OCI-LY1 (cell line): ENCODE data around the gene NRGN.
A peak's percentile ranks its signal among the peaks of the same experiment; 100 is the strongest.

Experiments
- H2AFZ ChIP-seq: fragments of 200-600 bp; sonication (generic), shearing (Covaris generic); 2 replicates; pipeline ENCODE4 v1.6.0; 2014; ENCODE audit warnings: antibody characterized with exemption, mild to moderate bottlenecking, low read length
- H3F3A ChIP-seq: fragments of 200-600 bp; sonication (generic), shearing (Covaris generic); 2 replicates; pipeline ENCODE4 v1.6.0; 2014; ENCODE audit warnings: mild to moderate bottlenecking, antibody characterized with exemption, low read length, moderate library complexity; ENCODE audit not compliant: insufficient read depth
- H3K27ac ChIP-seq: fragments of 200-600 bp; sonication (generic); 2 replicates; pipeline ENCODE4 v1.5.1; 2014; ENCODE audit warnings: low read length, mixed run types, mild to moderate bottlenecking, low read depth; ENCODE audit not compliant: poor library complexity, severe bottlenecking
- H3K27me3 ChIP-seq: fragments of 200-600 bp; sonication (generic); 2 replicates; pipeline ENCODE4 v1.6.0; 2014; ENCODE audit warnings: antibody characterized with exemption, mild to moderate bottlenecking, low read length, moderate library complexity; ENCODE audit not compliant: insufficient read depth
- H3K36me3 ChIP-seq: fragments of 200-600 bp; sonication (generic); 2 replicates; pipeline ENCODE4 v1.6.1; 2014; ENCODE audit warnings: mild to moderate bottlenecking, antibody characterized with exemption, low read length, moderate library complexity, mixed read lengths; ENCODE audit not compliant: insufficient read depth
- H3K4me1 ChIP-seq: fragments of 200-600 bp; sonication (generic); 2 replicates; pipeline ENCODE4 v1.5.1; 2014; ENCODE audit warnings: mild to moderate bottlenecking, low read length, moderate library complexity; ENCODE audit not compliant: insufficient read depth, severe bottlenecking
- H3K4me2 ChIP-seq: fragments of 200-600 bp; sonication (generic), shearing (Covaris generic); 2 replicates; pipeline ENCODE4 v1.6.1; 2014; ENCODE audit warnings: low read length
- H3K4me3 ChIP-seq: fragments of 200-600 bp; sonication (generic); 2 replicates; pipeline ENCODE4 v1.5.1; 2014; ENCODE audit warnings: low read length, low read depth, mild to moderate bottlenecking, mixed read lengths; ENCODE audit not compliant: poor library complexity, severe bottlenecking
- H3K79me2 ChIP-seq: fragments of 200-600 bp; shearing (Covaris generic); 2 replicates; pipeline ENCODE4 v1.6.1; 2016; ENCODE audit warnings: mixed run types, low read length, mixed read lengths; ENCODE audit not compliant: insufficient read depth
- H3K9ac ChIP-seq: fragments of 200-600 bp; sonication (generic), shearing (Covaris generic); 2 replicates; pipeline ENCODE4 v1.6.1; 2014; ENCODE audit warnings: mild to moderate bottlenecking, low read length, mixed read lengths
- H3K9me2 ChIP-seq: fragments of 200-600 bp; sonication (generic), shearing (Covaris generic); 2 replicates; pipeline ENCODE4 v1.6.1; 2014; ENCODE audit warnings: low read depth, mild to moderate bottlenecking, low read length, mixed read lengths
- H3K9me3 ChIP-seq: fragments of 200-600 bp; shearing (Covaris generic); 2 replicates; pipeline ENCODE4 v1.6.1; 2014; ENCODE audit warnings: low read length, mixed read lengths
- H4K20me1 ChIP-seq: fragments of 200-600 bp; sonication (generic), shearing (Covaris generic); 2 replicates; pipeline ENCODE4 v1.6.0; 2016; ENCODE audit warnings: mild to moderate bottlenecking, low read length; ENCODE audit not compliant: insufficient read depth
- EZH2 ChIP-seq: fragments of 200-600 bp; sonication (generic), shearing (Covaris generic); IDR thresholded peaks from 2 replicates; pipeline ENCODE4 v1.8.0; 2017; ENCODE audit warnings: borderline replicate concordance, mixed run types, mild to moderate bottlenecking, antibody characterized with exemption, low read length, moderate library complexity, mixed read lengths
- TF ChIP-seq, protein P1 (sequence below): fragments of 200-600 bp; sonication (generic), shearing (Covaris generic); IDR thresholded peaks from 2 replicates; pipeline ENCODE4 v1.5.1; 2017; ENCODE audit warnings: mild to moderate bottlenecking, antibody characterized with exemption, low read length, moderate library complexity, mixed read lengths

Gene NRGN

DNA sequence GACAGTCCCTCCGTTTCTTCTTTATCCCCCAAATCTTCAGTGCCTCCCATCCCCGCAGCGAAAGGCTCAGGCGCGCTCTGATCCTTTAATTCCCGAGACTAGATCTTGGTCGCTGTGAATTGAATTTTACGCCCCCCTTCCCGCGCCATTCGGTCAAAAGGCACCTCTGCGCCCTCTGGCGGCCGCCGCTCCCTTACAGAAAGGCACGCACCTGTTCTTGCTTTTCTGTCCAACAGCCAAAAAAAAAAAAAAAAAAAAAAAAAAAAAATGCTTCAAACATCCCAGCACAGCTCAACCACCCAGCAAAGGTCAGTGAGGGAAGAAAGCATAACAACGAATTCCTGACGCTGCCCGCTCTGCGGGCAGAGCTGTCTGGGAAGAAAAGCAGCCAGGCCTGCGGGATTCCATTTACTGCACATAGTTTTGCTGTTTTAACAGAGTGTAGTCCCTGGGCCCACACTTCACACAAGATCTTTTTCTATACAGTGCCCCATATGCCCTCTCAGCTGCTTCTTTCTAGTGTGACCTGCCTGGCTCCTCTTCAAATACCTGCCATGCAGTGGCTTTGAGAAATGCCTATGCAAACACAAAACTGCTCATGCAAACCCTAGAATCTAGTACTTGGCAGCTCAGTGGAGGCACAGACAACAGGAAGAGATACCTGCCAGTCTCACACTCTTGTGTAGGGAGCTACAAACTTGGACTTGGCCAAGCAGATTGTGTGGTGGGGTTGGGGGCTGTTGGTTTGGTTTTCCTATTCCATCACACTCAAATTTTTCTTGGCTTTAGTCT is 23.6 kb downstream of the NRGN start:
- Histone ChIP-seq H3K79me2 (no peaks in the 10 kb centered on the region), H3K36me3 (no peaks in the 10 kb centered on the region), H3K4me3 (peak overlapping the region; percentile 68), H3F3A (no peaks in the 10 kb centered on the region), H3K4me1 (peaks cover 16% of the 10 kb centered on the region), H3K27ac (peak overlapping the region; percentile 58), H4K20me1 (no peaks in the 10 kb centered on the region), H3K9me2 (no peaks in the 10 kb centered on the region), H3K4me2 (peak overlapping the region; percentile 60), H2AFZ (no peak overlapping the region), H3K27me3 (0 out of 2 replicates have a peak, but pooled peaks cover 11% of the 10 kb centered on the region), H3K9ac (peak overlapping the region; percentile 53; the same call in 1 of the 2 replicates), H3K9me3 (no peaks in the 10 kb centered on the region)
- no peak for TF ChIP-seq EZH2
- TF ChIP-seq, protein P1, sequence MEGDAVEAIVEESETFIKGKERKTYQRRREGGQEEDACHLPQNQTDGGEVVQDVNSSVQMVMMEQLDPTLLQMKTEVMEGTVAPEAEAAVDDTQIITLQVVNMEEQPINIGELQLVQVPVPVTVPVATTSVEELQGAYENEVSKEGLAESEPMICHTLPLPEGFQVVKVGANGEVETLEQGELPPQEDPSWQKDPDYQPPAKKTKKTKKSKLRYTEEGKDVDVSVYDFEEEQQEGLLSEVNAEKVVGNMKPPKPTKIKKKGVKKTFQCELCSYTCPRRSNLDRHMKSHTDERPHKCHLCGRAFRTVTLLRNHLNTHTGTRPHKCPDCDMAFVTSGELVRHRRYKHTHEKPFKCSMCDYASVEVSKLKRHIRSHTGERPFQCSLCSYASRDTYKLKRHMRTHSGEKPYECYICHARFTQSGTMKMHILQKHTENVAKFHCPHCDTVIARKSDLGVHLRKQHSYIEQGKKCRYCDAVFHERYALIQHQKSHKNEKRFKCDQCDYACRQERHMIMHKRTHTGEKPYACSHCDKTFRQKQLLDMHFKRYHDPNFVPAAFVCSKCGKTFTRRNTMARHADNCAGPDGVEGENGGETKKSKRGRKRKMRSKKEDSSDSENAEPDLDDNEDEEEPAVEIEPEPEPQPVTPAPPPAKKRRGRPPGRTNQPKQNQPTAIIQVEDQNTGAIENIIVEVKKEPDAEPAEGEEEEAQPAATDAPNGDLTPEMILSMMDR, result peak; percentile 69

DNA sequence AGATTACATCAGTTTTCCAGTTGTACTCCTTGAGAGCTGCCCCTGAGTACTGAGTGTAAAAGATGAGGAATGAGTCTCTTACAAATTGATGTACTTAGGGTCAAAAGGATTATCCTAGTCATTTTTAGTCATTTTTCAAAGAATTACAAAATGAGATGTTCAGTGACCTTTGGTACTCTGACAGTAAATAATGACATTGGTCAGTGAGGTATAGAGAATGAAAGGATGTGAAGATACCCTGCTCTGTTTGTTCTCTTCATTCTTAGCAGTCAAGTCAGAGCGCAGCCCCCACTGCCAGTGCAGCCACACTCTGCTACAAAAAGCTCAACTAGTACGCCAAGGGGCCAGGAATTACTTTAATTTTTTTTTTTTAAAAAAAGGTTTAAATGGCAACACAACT is 26.4 kb downstream of the NRGN start:
- H3K9me2 ChIP-seq, result no peaks in the 10 kb centered on the region
- H3K4me3 ChIP-seq, result no peak overlapping the region
- H3K9ac ChIP-seq, result no peak overlapping the region
- H3K36me3 ChIP-seq, result no peaks in the 10 kb centered on the region
- peaks cover 16% of the 10 kb centered on the region for H3K4me1 ChIP-seq
- H3K27ac ChIP-seq, result no peak overlapping the region
- H3K27me3 ChIP-seq, result 0 out of 2 replicates have a peak, but pooled peaks cover 7% of the 10 kb centered on the region
- TF ChIP-seq, protein P1, result no peak
- TF ChIP-seq EZH2, result no peak
- H4K20me1 ChIP-seq, result no peaks in the 10 kb centered on the region
- no peaks in the 10 kb centered on the region for H3F3A ChIP-seq
- H2AFZ ChIP-seq, result no peak overlapping the region
- no peaks in the 10 kb centered on the region for H3K79me2 ChIP-seq
- H3K4me2 ChIP-seq, result no peak overlapping the region
- H3K9me3 ChIP-seq, result no peaks in the 10 kb centered on the region

DNA sequence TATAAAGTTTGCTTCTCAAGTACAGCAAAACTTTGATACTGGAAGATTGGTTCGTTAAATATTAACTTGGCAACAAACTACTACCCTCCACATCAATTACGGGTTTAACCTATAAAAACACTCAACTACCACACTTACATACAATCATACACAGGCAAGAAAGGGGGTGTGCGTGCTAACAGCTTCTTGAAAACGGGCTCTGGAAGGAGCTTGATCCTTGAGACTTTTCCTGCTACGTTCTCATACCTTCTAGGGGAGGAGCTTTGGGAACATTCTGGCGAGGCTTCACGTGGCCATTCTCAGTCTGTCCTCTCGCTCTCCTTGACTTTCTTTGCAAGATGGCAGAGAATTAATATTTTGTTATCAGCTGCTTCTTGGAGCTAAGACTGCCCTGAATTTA is 29.2 kb downstream of the NRGN start:
- Histone ChIP-seq H3K27ac (no peak overlapping the region), H3K4me1 (peaks cover 3% of the 10 kb centered on the region), H3K4me3 (no peak overlapping the region), H4K20me1 (no peaks in the 10 kb centered on the region), H3F3A (no peaks in the 10 kb centered on the region), H3K9me3 (no peaks in the 10 kb centered on the region), H3K9ac (no peak overlapping the region), H3K79me2 (no peaks in the 10 kb centered on the region), H3K36me3 (no peaks in the 10 kb centered on the region), H3K9me2 (no peaks in the 10 kb centered on the region), H3K4me2 (no peak overlapping the region), H3K27me3 (no peaks in the 10 kb centered on the region), H2AFZ (no peak overlapping the region)
- no peak for TF ChIP-seq EZH2
- TF ChIP-seq, protein P1, result no peak
